Colonic mucosa (tissue), 4 donors: ENCODE results near the gene EIF6. TPM values are rescaled to one million over a fixed set of nuclear protein-coding genes. Genes with fewer than 3 reads are reported as not detected.

Experiments used
- DNase-seq: peaks from one replicate; pipeline ENCODE4 v3.0.0-alpha.2; 2020
- H3K27ac ChIP-seq: fragments of 200-600 bp; one replicate; pipeline ENCODE4 v1.8.0; 2021
- H3K27me3 ChIP-seq: fragments of 200-600 bp; one replicate; pipeline ENCODE4 v1.8.0; 2021
- H3K36me3 ChIP-seq: fragments of 200-600 bp; one replicate; pipeline ENCODE4 v1.8.0; 2021
- H3K4me1 ChIP-seq: fragments of 200-600 bp; one replicate; pipeline ENCODE4 v1.8.0; 2021; ENCODE audit warnings: mild to moderate bottlenecking
- H3K4me3 ChIP-seq: fragments of 200-600 bp; one replicate; pipeline ENCODE4 v1.8.0; 2021
- H3K9ac ChIP-seq, 2 donors: one replicate each; pipeline ENCODE4 v1.7.0; 2013; ENCODE audit warnings: control low read depth in 2 of 2, low read depth in 2 of 2, low read length in 2 of 2
- H3K9me3 ChIP-seq: fragments of 200-600 bp; one replicate; pipeline ENCODE4 v1.8.0; 2021
- intact Hi-C: fragments of 100-400 bp; cut with DNase I; formaldehyde crosslinking; loops from one replicate; pipeline ENCODE4 v1.14.1; 2022
- total RNA-seq, 2 donors: library from RNA; stranded (reverse); fragmentation: NEBNext Ultra II Directional in 1 of 2; extraction: Animal tissue kit (Norgen Biotek cat#: 25700) in 1 of 2; gene quantifications; one replicate each; pipeline ENCODE4 v1.2.1, GENCODE V29; 2021
- TF ChIP-seq, protein P1 (sequence below): fragments of 200-600 bp; IDR thresholded peaks from one replicate; pipeline ENCODE4 v1.8.0; 2022; ENCODE audit warnings: antibody characterized with exemption, mild to moderate bottlenecking
- donor health status: healthy.
- donor health status: DM: no; HTN: no; CAD: no.
- donor health status: DM: no; HTN: no; CAD: no.

The EIF6 gene
- total RNA-seq, 2 donors from 2014 or later = 163 to 194 TPM

DNA sequence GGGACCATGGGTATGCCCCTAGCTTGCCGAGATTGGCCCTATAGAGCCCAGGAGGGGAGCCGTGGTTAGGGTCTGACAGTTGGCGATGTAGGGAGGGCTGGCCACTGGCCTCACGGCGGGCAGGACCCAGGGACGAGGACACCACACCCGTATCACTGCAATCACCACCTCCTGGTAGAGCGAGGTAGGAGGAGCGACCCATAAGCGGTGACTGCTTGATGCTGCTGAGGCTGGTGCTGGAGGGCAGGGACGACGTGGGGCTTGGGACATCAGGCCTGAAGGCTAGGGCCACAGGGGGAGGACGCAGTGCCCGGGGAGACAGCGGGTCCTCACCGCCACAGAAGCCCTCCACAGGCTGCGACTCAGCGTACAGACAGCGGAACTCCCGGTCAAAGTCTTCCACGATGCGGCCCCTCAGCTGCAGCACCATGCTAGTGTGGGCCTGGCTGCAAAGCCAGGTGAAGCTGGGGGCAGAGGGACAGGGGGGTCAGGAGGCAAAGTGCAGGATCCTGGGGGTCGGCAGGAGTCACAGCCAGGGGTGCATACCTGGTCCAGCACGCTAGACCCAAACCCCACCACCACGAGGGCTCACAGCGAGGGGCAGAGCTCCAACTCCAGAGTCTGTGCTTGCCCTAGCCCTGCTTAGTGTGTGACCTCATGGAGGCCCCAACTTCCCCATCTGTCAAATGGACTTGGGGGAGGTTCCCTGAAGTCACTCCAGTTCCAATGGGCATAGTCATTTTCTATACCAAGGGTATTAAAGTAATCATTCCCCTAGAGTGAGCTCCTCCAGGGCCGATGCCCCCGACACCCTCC, 3.1 kb upstream of the EIF6 start:
- no peak overlapping the region for H3K27ac ChIP-seq
- H3K9ac ChIP-seq = no peak overlapping the region
- TF ChIP-seq, protein P1, sequence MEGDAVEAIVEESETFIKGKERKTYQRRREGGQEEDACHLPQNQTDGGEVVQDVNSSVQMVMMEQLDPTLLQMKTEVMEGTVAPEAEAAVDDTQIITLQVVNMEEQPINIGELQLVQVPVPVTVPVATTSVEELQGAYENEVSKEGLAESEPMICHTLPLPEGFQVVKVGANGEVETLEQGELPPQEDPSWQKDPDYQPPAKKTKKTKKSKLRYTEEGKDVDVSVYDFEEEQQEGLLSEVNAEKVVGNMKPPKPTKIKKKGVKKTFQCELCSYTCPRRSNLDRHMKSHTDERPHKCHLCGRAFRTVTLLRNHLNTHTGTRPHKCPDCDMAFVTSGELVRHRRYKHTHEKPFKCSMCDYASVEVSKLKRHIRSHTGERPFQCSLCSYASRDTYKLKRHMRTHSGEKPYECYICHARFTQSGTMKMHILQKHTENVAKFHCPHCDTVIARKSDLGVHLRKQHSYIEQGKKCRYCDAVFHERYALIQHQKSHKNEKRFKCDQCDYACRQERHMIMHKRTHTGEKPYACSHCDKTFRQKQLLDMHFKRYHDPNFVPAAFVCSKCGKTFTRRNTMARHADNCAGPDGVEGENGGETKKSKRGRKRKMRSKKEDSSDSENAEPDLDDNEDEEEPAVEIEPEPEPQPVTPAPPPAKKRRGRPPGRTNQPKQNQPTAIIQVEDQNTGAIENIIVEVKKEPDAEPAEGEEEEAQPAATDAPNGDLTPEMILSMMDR = no peak
- H3K4me3 ChIP-seq = no peak overlapping the region
- H3K4me1 ChIP-seq = peaks cover 10% of the 10 kb centered on the region
- DNase-seq = no peak
- H3K9me3 ChIP-seq = no peaks in the 10 kb centered on the region
- H3K27me3 ChIP-seq = no peaks in the 10 kb centered on the region
- H3K36me3 ChIP-seq = no peaks in the 10 kb centered on the region
- intact Hi-C loops = no loop called here

DNA sequence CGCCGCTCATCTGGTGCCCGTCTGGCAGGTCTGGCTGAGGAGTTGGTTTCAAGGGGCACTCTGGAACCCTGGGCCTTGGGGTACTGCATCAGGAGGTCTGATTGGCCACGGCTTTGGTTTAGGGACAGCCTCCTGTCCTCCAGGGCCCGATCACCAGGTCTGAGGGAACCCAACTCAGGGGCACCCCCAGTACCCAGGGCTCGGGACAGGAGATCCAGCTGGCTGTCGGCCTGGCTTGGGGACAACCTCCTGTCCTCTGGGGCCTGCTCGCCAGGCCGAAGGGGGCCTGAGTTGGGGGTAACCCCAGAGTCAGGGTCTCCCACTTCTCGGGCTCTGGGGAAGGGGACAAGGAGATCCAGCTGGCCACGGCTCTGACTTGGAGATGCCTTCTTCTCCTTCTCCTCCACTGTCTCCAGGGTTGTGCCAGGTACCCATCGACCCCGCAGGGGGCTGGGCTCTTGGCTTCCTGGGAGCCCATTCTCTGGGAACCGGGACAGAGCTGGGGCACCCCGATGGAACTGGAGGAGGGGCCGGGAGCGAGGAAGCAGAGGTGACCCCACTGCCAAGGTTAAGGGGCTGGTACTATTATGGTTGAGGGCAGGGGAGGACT, 2.4 kb upstream of the EIF6 start:
- Histone ChIP-seq H3K9ac (no peak overlapping the region), H3K9me3 (no peaks in the 10 kb centered on the region), H3K4me3 (no peak overlapping the region), H3K27me3 (no peaks in the 10 kb centered on the region), H3K4me1 (peaks cover 10% of the 10 kb centered on the region), H3K27ac (no peak overlapping the region), H3K36me3 (no peaks in the 10 kb centered on the region)
- TF ChIP-seq, protein P1 = no peak
- intact Hi-C loops = no loop called here
- no peak for DNase-seq

DNA sequence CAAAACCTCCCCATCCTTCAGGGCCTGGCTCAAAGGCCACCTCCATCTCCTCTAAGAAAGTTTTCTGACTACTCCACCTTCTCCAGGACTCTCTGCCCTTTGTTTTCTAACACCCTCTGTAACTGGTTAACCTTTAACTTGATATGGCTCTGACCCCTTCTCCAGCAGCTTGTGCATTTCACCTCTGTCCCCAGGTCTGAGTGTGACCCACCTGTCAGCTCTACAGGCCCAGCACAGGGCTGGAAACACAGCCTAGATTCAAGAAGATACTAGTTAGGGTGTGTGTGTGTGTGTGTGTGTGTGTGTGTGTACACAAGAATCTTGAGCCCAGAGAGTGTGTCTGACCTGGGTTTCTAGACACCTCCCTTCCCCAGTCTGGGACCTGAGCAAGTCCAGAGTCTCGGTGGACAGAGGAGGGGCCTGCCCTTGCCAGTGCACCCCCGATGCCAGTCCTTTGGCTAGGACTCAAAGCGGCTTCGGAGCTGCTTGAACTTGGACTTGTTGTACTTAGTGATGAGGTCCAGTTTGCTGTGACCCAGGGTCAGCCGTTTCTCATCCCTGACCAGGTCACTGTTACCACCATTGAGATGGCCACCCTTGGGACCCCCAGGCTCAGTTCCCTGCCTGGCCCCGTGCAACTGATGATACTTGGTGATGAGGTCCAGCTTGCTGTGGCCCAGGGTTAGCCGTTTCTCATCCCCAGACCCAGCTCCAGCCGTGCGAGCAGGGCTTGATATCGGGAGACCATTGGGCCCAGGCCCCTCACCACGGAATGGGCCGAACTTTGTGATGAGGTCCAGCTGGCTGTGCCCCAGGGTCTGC, 1.7 kb upstream of the EIF6 start:
- H3K27me3 ChIP-seq = no peaks in the 10 kb centered on the region
- TF ChIP-seq, protein P1 = no peak
- no peaks in the 10 kb centered on the region for H3K36me3 ChIP-seq
- H3K4me1 ChIP-seq = peaks cover 10% of the 10 kb centered on the region
- peak overlapping the region; percentile 12 for H3K27ac ChIP-seq
- no peaks in the 10 kb centered on the region for H3K9me3 ChIP-seq
- intact Hi-C loops = no loop called here
- peak; percentile 54 for DNase-seq
- no peak overlapping the region for H3K9ac ChIP-seq
- H3K4me3 ChIP-seq = no peak overlapping the region

DNA sequence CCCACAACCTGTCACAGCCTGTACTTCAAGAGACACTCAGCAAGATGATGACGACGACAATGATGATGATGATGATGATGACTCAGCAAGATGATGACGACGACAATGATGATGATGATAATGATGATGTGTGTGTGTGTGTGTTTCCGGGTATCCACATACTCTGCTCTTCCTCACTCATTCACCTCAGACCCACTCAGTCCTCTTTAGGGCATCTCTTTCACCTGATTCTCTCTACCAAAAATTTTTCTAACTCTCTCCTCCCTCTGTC, 1.2 kb upstream of the EIF6 start:
- peak overlapping the region; percentile 83 for H3K27ac ChIP-seq

More for the DNA sequence above, 1.2 kb upstream of the EIF6 start:
- H3K36me3 ChIP-seq = peaks cover 2% of the 10 kb centered on the region
- H3K4me1 ChIP-seq = peaks cover 10% of the 10 kb centered on the region
- no peaks in the 10 kb centered on the region for H3K27me3 ChIP-seq
- no peaks in the 10 kb centered on the region for H3K9me3 ChIP-seq
- no peak overlapping the region for H3K4me3 ChIP-seq
- DNase-seq = no peak
- no peak overlapping the region for H3K9ac ChIP-seq
- intact Hi-C loops = no loop called here
- TF ChIP-seq, protein P1 = no peak
